SK-N-SH treated with all-trans-retinoic acid at 6 μM for 48 hours (cell line): Measurements from ENCODE around the gene SOAT2.

Source experiments
- ATAC-seq: fragments of 200-7000 bp; cut with Tn5 transposase; 3 replicates; pipeline ENCODE4 v1.9.1; 2020; ENCODE audit warnings: mild to moderate bottlenecking, moderate library complexity
- ARNTL ChIP-seq: fragments of 450-650 bp; formaldehyde crosslinking; IDR thresholded peaks from 2 replicates; pipeline ENCODE4 v1.5.0; 2020; ENCODE audit warnings: low read depth, mild to moderate bottlenecking, moderate library complexity, borderline replicate concordance
- BACH2 ChIP-seq: fragments of 250-450 bp; sonication (Bioruptor Pico); IDR thresholded peaks from 2 replicates; pipeline ENCODE4 v1.9.0; 2021; ENCODE audit warnings: mild to moderate bottlenecking, borderline replicate concordance
- CREB5 ChIP-seq: fragments of 250-450 bp; sonication (Bioruptor Pico); IDR thresholded peaks from 2 replicates; pipeline ENCODE4 v1.5.1; 2020; ENCODE audit warnings: low read depth, mild to moderate bottlenecking, moderate library complexity
- CSDC2 ChIP-seq: fragments of 250-450 bp; sonication (Bioruptor Pico); IDR thresholded peaks from 2 replicates; pipeline ENCODE4 v1.5.0; 2020; ENCODE audit warnings: mild to moderate bottlenecking, moderate library complexity
- CSRNP3 ChIP-seq: fragments of 250-450 bp; sonication (Bioruptor Pico); IDR thresholded peaks from 2 replicates; pipeline ENCODE4 v1.5.1; 2021; ENCODE audit warnings: mild to moderate bottlenecking, moderate library complexity
- ESRRG ChIP-seq: fragments of 250-450 bp; sonication (Bioruptor Pico); IDR thresholded peaks from 2 replicates; pipeline ENCODE4 v1.6.1; 2021; ENCODE audit warnings: mild to moderate bottlenecking
- GLIS3 ChIP-seq: fragments of 250-450 bp; sonication (Bioruptor Pico); IDR thresholded peaks from 2 replicates; pipeline ENCODE4 v1.5.0; 2020; ENCODE audit warnings: mild to moderate bottlenecking, moderate library complexity
- ISL1 ChIP-seq: fragments of 250-450 bp; sonication (Bioruptor Pico); IDR thresholded peaks from 2 replicates; pipeline ENCODE4 v2.1.2; 2022; ENCODE audit warnings: mild to moderate bottlenecking, moderate library complexity
- OSR1 ChIP-seq: fragments of 250-450 bp; sonication (Bioruptor Pico); IDR thresholded peaks from 2 replicates; pipeline ENCODE4 v1.8.0; 2022; ENCODE audit warnings: moderate library complexity, mild to moderate bottlenecking, inconsistent platforms
- PATZ1 ChIP-seq: fragments of 250-450 bp; sonication (Bioruptor Pico); IDR thresholded peaks from 2 replicates; pipeline ENCODE4 v1.8.0; 2020; ENCODE audit warnings: mild to moderate bottlenecking, moderate library complexity, borderline replicate concordance
- POU6F1 ChIP-seq: fragments of 250-450 bp; sonication (Bioruptor Pico); IDR thresholded peaks from 2 replicates; pipeline ENCODE4 v1.8.0; 2021; ENCODE audit warnings: low read depth, mild to moderate bottlenecking, moderate library complexity, borderline replicate concordance
- PPARA ChIP-seq: fragments of 250-450 bp; sonication (Bioruptor Pico); IDR thresholded peaks from 2 replicates; pipeline ENCODE4 v1.5.0; 2020; ENCODE audit warnings: mild to moderate bottlenecking, borderline replicate concordance
- RARB ChIP-seq: fragments of 250-450 bp; sonication (Bioruptor Pico); IDR thresholded peaks from 2 replicates; pipeline ENCODE4 v1.8.0; 2021; ENCODE audit warnings: mild to moderate bottlenecking, moderate library complexity
- SNAI2 ChIP-seq: fragments of 250-450 bp; sonication (Bioruptor Pico); IDR thresholded peaks from 2 replicates; pipeline ENCODE4 v1.5.0; 2020; ENCODE audit warnings: mild to moderate bottlenecking, moderate library complexity
- TCF4 ChIP-seq: fragments of 250-450 bp; sonication (Bioruptor Pico); IDR thresholded peaks from 2 replicates; pipeline ENCODE4 v1.8.0; 2021; ENCODE audit warnings: mild to moderate bottlenecking, moderate library complexity, borderline replicate concordance
- TOX ChIP-seq: fragments of 250-450 bp; sonication (Bioruptor Pico); IDR thresholded peaks from 2 replicates; pipeline ENCODE4 v1.8.0; 2021; ENCODE audit warnings: mild to moderate bottlenecking, moderate library complexity, borderline replicate concordance
- TSHZ2 ChIP-seq: fragments of 250-450 bp; sonication (Bioruptor Pico); IDR thresholded peaks from 2 replicates; pipeline ENCODE4 v1.5.0; 2020; ENCODE audit warnings: mild to moderate bottlenecking, moderate library complexity
- ZC3H10 ChIP-seq: fragments of 250-450 bp; sonication (Bioruptor Pico); IDR thresholded peaks from 2 replicates; pipeline ENCODE4 v1.5.1; 2021; ENCODE audit warnings: mild to moderate bottlenecking, moderate library complexity
- ZFP3 ChIP-seq: fragments of 250-450 bp; sonication (Bioruptor Pico); IDR thresholded peaks from 2 replicates; pipeline ENCODE4 v1.5.0; 2020; ENCODE audit warnings: mild to moderate bottlenecking, moderate library complexity
- ZFP30 ChIP-seq: fragments of 450-650 bp; formaldehyde crosslinking; IDR thresholded peaks from 2 replicates; pipeline ENCODE4 v1.5.0; 2022; ENCODE audit warnings: mild to moderate bottlenecking, moderate library complexity
- ZNF565 ChIP-seq: fragments of 450-650 bp; formaldehyde crosslinking; conservative IDR thresholded peaks from 2 replicates; pipeline ENCODE4 v1.5.0; 2020; ENCODE audit warnings: low read depth, mild to moderate bottlenecking, moderate library complexity
- ZNF70 ChIP-seq: fragments of 450-650 bp; formaldehyde crosslinking; IDR thresholded peaks from 2 replicates; pipeline ENCODE4 v1.5.0; 2020; ENCODE audit warnings: mild to moderate bottlenecking, moderate library complexity
- ZNF8 ChIP-seq: fragments of 450-650 bp; formaldehyde crosslinking; IDR thresholded peaks from 2 replicates; pipeline ENCODE4 v1.5.0; 2020; ENCODE audit warnings: mild to moderate bottlenecking, moderate library complexity

Gene SOAT2

GRCh38 chr12:53172352-53172751 lies 69.1 kb downstream of the SOAT2 start:
- TF ChIP-seq ZNF8 (no peak), GLIS3 (no peak), CSDC2 (CRISPR knock-in tag) (no peak), RARB (CRISPR knock-in tag) (no peak), POU6F1 (no peak), OSR1 (CRISPR knock-in tag) (no peak), ZFP30 (CRISPR knock-in tag) (no peak), ISL1 (no peak), ZC3H10 (CRISPR knock-in tag) (no peak), TSHZ2 (no peak), ARNTL (no peak), ESRRG (CRISPR knock-in tag) (no peak), SNAI2 (CRISPR knock-in tag) (no peak), CREB5 (CRISPR knock-in tag) (no peak), BACH2 (no peak), ZNF70 (no peak), TOX (no peak)
- peak; percentile 67 for ATAC-seq

GRCh38 chr12:53173085-53173715 lies 69.9 kb downstream of the SOAT2 start:
- TF ChIP-seq PATZ1 (CRISPR knock-in tag) (no peak), PPARA (CRISPR knock-in tag) (no peak), SNAI2 (CRISPR knock-in tag) (no peak), TSHZ2 (no peak), ZNF8 (no peak), POU6F1 (no peak), TCF4 (no peak), BACH2 (no peak), ZFP30 (CRISPR knock-in tag) (no peak), TOX (no peak), OSR1 (CRISPR knock-in tag) (no peak), ZFP3 (CRISPR knock-in tag) (no peak), GLIS3 (no peak), CSDC2 (CRISPR knock-in tag) (no peak), ARNTL (no peak), ZNF565 (CRISPR knock-in tag) (no peak), ZC3H10 (CRISPR knock-in tag) (no peak), CSRNP3 (CRISPR knock-in tag) (no peak)

More at GRCh38 chr12:53173085-53173715, 69.9 kb downstream of the SOAT2 start:
- ATAC-seq, result peak; percentile 35; the same call in 2 of the 3 replicates
